BJ (cell line): ENCODE results near the gene GSK3B. TPM values are rescaled to one million over a fixed set of nuclear protein-coding genes. Genes with fewer than 3 reads are reported as not detected.

ENCODE experiments used
- CTCF ChIA-PET: fragments of 350-600 bp; formaldehyde crosslinking; extraction: SDS; loops from one replicate; lab custom pipeline; 2021; ENCODE audit warnings: antibody characterized with exemption, inconsistent platforms; lab: Yijun Ruan, JAX
- POLR2A ChIA-PET: fragments of 300-600 bp; sonication (Branson Sonifier 250); formaldehyde crosslinking; extraction: SDS; loops from one replicate; lab custom pipeline; 2021; ENCODE audit warnings: antibody characterized with exemption; lab: Charles Lee
- DNase-seq: peaks from one replicate; pipeline ENCODE4 v3.0.0-alpha.2; 2011; ENCODE audit warnings: low read depth
- H3K27me3 ChIP-seq: 2 replicates; pipeline ENCODE4 v1.6.0; 2011; ENCODE audit warnings: low read length; ENCODE audit not compliant: control insufficient read depth, insufficient read depth
- H3K36me3 ChIP-seq: 2 replicates; pipeline ENCODE4 v1.5.1; 2011; ENCODE audit warnings: low read length; ENCODE audit not compliant: control insufficient read depth, insufficient read depth
- H3K4me3 ChIP-seq: 2 replicates; pipeline ENCODE4 v1.5.1; 2011; ENCODE audit warnings: low read depth, mild to moderate bottlenecking, control low read depth, low read length
- polyA minus RNA-seq: library from RNA; depleted of rRNA, polyadenylated mRNA; stranded (reverse); fragments of >200 nt; gene quantifications from 2 replicates; pipeline ENCODE4 v1.2.3, GENCODE V29; 2011; rRNA and poly(A)+ RNA removed
- polyA plus RNA-seq: library from polyadenylated mRNA; depleted of rRNA; stranded (reverse); fragments of >200 nt; gene quantifications from 2 replicates; pipeline ENCODE4 v1.2.3, GENCODE V29; 2011; rRNA removed
- TF ChIP-seq, protein P1 (sequence below): IDR thresholded peaks from 2 replicates; pipeline ENCODE4 v1.5.1; 2011; ENCODE audit warnings: low read depth, mild to moderate bottlenecking, control low read depth, inconsistent platforms, low read length, moderate library complexity; ENCODE audit not compliant: insufficient read depth

Gene GSK3B
- polyA plus RNA-seq (25.4 and 36.1 TPM in 2 replicates), polyA minus RNA-seq (73.2 and 89.7 TPM in 2 replicates)

DNA sequence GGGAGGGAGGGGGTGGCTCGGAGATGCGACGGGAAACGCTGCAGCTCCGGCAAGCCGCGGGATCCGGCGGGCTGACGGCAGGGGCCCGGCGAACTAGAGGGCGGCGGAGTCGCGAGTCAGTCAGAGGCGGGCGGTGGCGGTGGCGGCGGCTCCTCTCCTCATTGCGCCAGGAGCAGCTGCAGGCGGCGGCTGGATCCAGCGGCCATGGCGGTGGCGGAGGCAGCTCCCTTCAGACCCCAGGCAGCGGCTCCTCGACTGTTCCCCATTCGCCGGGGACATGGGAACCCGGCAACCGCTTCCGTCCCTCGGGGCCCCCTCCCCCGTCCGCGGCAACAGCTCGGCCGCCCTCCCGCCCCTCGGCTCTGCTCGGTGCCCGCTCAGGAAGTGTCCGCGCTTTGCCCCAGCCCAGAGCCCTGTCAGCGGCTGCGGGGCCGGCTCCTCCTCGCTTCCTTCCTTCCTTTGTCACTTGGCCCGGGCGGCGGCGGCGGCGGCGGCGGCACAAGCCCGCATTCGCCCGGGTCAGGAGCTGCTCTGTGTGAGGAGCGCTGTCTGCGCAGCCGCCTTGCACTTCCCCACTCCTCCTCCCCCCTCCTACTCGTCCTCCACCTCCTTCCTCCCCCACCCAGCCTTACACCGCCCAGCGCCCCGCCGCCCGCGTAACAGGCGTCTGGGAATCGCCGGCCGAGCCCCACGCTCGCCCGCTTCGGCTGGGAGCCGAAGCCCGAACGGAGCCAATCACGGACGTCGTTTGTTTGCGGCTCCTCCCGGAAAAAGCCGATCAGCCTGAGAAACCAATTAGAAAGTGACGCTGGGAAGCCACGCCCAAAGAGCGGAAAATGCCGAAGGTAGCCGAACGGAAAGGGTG is at the start of gene GSK3B:
Gene GSK3B (minus strand): TSS at position 537 of the 865 bp plus-strand sequence. CDS start 1,013 bp downstream, outside the sequence.
- Histone ChIP-seq H3K27me3 (no peaks in the 10 kb centered on the region), H3K4me3 (peak within 1 kb of the TSS; percentile 93), H3K36me3 (no peaks in the 10 kb centered on the region)
- DNase-seq: peak; percentile 12
- ChIA-PET POLR2A (interaction anchor here (0.6 to 1.8 kb wide), 3 partner anchors 65 to 342 kb away, joined by 3 to 25 read pairs (median 4); no protein-coding TSS in a partner anchor), CTCF (interaction anchor here (0.6 to 2.4 kb wide), 4 partner anchors 57 to 190 kb away, joined by 3 to 10 read pairs (median 3); no protein-coding TSS in a partner anchor)
- TF ChIP-seq, protein P1, sequence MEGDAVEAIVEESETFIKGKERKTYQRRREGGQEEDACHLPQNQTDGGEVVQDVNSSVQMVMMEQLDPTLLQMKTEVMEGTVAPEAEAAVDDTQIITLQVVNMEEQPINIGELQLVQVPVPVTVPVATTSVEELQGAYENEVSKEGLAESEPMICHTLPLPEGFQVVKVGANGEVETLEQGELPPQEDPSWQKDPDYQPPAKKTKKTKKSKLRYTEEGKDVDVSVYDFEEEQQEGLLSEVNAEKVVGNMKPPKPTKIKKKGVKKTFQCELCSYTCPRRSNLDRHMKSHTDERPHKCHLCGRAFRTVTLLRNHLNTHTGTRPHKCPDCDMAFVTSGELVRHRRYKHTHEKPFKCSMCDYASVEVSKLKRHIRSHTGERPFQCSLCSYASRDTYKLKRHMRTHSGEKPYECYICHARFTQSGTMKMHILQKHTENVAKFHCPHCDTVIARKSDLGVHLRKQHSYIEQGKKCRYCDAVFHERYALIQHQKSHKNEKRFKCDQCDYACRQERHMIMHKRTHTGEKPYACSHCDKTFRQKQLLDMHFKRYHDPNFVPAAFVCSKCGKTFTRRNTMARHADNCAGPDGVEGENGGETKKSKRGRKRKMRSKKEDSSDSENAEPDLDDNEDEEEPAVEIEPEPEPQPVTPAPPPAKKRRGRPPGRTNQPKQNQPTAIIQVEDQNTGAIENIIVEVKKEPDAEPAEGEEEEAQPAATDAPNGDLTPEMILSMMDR: no peak

DNA sequence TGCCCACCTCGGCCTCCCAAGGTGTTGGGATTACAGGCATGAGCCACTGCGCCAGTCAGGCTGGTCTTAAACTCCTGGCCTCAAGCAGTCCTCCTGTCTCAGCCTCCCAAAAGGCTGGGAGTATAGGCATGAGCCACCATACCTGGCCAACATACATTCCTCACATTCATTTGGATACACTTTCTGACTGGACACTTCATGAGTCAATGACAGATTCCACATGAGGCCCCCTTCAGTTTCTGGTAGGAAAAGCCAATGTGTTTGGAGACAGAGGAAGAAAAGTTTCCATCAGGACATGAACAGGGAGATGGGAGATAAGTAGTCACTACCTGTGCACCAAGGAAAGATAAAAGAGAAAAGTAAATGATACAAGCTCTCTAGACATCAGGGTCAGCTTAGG is 49.4 kb upstream of the GSK3B start:
- ChIA-PET POLR2A (no interaction called here), CTCF (interaction anchor here (1.5 kb wide), 1 partner anchor 35 kb away, joined by 3 read pairs; no protein-coding TSS in a partner anchor)
- Histone ChIP-seq H3K27me3 (no peaks in the 10 kb centered on the region), H3K36me3 (no peaks in the 10 kb centered on the region), H3K4me3 (no peak overlapping the region)
- TF ChIP-seq, protein P1: no peak
- no peak for DNase-seq

DNA sequence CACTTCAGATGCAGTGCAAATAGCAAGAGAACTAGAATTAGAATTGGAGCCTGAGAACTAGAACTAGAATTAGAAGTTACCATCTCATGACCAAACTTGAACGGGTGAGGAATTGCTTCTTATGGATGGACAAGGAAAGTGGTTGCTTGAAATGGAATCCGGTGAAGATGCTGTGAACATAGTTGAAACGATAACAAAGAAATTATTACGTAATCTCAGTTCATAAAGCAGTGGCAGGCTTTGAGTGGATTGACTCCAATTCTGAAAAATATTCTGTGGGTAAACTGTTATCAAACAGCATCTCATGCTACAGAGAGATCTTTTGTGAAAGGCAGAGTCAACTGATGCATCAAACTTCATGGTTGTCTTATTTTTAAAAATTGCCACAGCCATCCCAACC is 48.0 kb upstream of the GSK3B start:
- CTCF ChIA-PET: no interaction called here
- POLR2A ChIA-PET: no interaction called here
- no peaks in the 10 kb centered on the region for H3K27me3 ChIP-seq

DNA sequence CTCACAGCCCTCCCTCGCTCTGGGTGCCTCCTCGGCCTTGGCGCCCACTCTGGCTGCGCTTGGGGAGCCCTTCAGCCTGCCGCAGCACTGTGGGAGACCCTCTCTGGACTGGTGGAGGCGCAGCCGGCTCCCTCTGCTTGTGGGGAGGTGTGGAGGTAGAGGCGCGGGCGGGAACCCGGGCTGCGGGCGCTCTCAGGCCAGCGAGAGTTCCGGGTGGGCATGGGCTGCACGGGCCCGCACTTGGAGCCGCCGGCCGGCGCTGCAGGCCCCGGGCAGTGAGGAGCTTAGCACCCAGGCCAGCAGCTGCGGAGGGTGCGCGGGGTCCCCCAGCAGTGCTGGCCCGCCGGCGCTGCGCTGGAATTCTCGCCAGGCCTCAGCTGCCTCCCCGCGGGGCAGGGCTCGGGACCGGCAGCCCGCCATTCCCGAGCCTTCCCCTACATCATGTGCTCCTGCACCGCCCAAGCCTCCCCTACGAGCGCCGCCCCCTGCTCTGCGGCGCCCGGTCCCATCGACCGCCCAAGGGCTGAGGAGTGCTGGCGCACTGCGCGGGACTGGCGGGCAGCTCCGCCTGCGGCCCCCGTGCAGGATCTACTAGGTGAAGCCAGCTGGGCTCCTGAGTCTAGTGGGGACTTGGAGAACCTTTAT is 46.0 kb upstream of the GSK3B start:
- Histone ChIP-seq H3K36me3 (no peaks in the 10 kb centered on the region), H3K27me3 (no peaks in the 10 kb centered on the region), H3K4me3 (no peak overlapping the region)
- TF ChIP-seq, protein P1: no peak
- ChIA-PET CTCF (interaction anchor here (0.7 kb wide), 1 partner anchor 35 kb away, joined by 3 read pairs; no protein-coding TSS in a partner anchor), POLR2A (no interaction called here)
- no peak for DNase-seq

More for the DNA sequence above, 48.0 kb upstream of the GSK3B start:
- DNase-seq: no peak
- Histone ChIP-seq H3K36me3 (no peaks in the 10 kb centered on the region), H3K4me3 (no peak overlapping the region)
- TF ChIP-seq, protein P1: no peak
